PFSK-1 (cell line): ENCODE data around the gene WDR37.

ENCODE experiments used
- POLR2AphosphoS5 ChIP-seq: IDR thresholded peaks from 2 replicates; pipeline ENCODE4 v1.6.1; 2012; ENCODE audit warnings: low read depth, mild to moderate bottlenecking, control low read depth, low read length, moderate library complexity
- SIN3A ChIP-seq: IDR thresholded peaks from 2 replicates; pipeline ENCODE4 v1.6.1; 2012; ENCODE audit warnings: mild to moderate bottlenecking, low read length, moderate library complexity, borderline replicate concordance; ENCODE audit not compliant: insufficient read depth
- TAF1 ChIP-seq: IDR thresholded peaks from 2 replicates; pipeline ENCODE4 v1.6.1; 2012; ENCODE audit warnings: low read length, control low read depth, borderline replicate concordance; ENCODE audit not compliant: insufficient read depth
- TF ChIP-seq, protein P1 (sequence below), 2 experiments: IDR thresholded peaks; 2 replicates each; pipeline versions ENCODE4 v1.6.1 to v1.8.0; 2011 to 2012; ENCODE audit warnings: low read depth in 2 of 2, low read length in 2 of 2, control low read depth in 1 of 2, inconsistent platforms in 1 of 2, mild to moderate bottlenecking in 1 of 2, moderate library complexity in 1 of 2; ENCODE audit not compliant: insufficient read depth in 1 of 2

DNA sequence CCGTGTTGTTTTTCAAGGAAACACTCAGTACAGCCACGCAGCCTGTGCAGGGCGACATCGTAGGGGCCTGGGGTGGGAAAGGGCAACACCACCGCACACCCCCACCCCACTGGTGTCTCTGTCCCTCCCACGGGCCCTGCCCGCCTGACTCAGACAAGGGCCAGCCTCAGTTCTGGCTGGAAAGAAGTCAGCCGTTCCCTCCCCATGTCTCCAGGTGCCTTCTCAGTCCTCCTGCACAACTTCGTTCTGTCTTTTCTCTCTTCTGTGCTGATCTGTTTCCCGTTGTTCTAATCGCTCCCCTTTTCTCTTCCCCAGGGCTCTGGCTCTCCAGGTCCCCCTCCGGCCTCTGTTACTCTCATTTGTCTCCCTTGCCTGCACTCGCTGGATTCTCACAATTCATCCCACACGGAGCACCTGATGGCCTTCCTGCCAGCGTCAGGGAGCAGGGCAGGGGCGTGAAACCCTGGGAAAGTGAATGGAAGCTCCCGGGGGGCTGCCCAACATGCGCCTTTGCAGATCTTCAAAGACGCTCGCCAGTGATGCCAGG lies 97.7 kb downstream of the WDR37 start:
- TF ChIP-seq SIN3A (no peak), POLR2AphosphoS5 (no peak), TAF1 (no peak)
- TF ChIP-seq, protein P1, sequence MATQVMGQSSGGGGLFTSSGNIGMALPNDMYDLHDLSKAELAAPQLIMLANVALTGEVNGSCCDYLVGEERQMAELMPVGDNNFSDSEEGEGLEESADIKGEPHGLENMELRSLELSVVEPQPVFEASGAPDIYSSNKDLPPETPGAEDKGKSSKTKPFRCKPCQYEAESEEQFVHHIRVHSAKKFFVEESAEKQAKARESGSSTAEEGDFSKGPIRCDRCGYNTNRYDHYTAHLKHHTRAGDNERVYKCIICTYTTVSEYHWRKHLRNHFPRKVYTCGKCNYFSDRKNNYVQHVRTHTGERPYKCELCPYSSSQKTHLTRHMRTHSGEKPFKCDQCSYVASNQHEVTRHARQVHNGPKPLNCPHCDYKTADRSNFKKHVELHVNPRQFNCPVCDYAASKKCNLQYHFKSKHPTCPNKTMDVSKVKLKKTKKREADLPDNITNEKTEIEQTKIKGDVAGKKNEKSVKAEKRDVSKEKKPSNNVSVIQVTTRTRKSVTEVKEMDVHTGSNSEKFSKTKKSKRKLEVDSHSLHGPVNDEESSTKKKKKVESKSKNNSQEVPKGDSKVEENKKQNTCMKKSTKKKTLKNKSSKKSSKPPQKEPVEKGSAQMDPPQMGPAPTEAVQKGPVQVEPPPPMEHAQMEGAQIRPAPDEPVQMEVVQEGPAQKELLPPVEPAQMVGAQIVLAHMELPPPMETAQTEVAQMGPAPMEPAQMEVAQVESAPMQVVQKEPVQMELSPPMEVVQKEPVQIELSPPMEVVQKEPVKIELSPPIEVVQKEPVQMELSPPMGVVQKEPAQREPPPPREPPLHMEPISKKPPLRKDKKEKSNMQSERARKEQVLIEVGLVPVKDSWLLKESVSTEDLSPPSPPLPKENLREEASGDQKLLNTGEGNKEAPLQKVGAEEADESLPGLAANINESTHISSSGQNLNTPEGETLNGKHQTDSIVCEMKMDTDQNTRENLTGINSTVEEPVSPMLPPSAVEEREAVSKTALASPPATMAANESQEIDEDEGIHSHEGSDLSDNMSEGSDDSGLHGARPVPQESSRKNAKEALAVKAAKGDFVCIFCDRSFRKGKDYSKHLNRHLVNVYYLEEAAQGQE (IDR thresholded peaks at IDR 0.05; ENCODE audit: insufficient read depth in 1 of 2, low read depth in 2 of 2, low read length in 2 of 2) = no peak
